Osteocyte (in vitro differentiated cells): ENCODE results near the gene PRPH. TPM values are rescaled to one million over a fixed set of nuclear protein-coding genes. Genes with fewer than 3 reads are reported as not detected.

Source experiments
- DNase-seq: peaks from one replicate; pipeline ENCODE4 v3.0.0; 2021; ENCODE audit warnings: mixed read lengths; ENCODE audit not compliant: unreplicated experiment; ENCODE audit errors: extremely low spot score
- H3K27ac Mint-ChIP-seq: one replicate; pipeline ENCODE4 v1.8.0; 2021; ENCODE audit warnings: mild to moderate bottlenecking, mixed read lengths; ENCODE audit not compliant: unreplicated experiment
- H3K27me3 Mint-ChIP-seq: one replicate; pipeline ENCODE4 v1.8.0; 2021; ENCODE audit warnings: mixed read lengths; ENCODE audit not compliant: unreplicated experiment
- H3K36me3 Mint-ChIP-seq: one replicate; pipeline ENCODE4 v1.8.0; 2021; ENCODE audit warnings: mixed read lengths; ENCODE audit not compliant: unreplicated experiment
- H3K4me1 Mint-ChIP-seq: one replicate; pipeline ENCODE4 v1.8.0; 2021; ENCODE audit warnings: mixed read lengths; ENCODE audit not compliant: unreplicated experiment
- H3K4me3 Mint-ChIP-seq: one replicate; pipeline ENCODE4 v1.8.0; 2021; ENCODE audit warnings: mild to moderate bottlenecking, moderate library complexity, mixed read lengths; ENCODE audit not compliant: unreplicated experiment
- H3K9me3 Mint-ChIP-seq: one replicate; pipeline ENCODE4 v1.8.0; 2021; ENCODE audit warnings: mixed read lengths; ENCODE audit not compliant: unreplicated experiment
- total RNA-seq: library from RNA; stranded (reverse); gene quantifications from 2 replicates; pipeline ENCODE4 v1.2.1, GENCODE V29; 2021
- TF ChIP-seq, protein P1 (sequence below): fragments of 200-600 bp; sonication (generic); IDR thresholded peaks from 2 replicates; pipeline ENCODE4 v1.5.0; 2021; ENCODE audit warnings: antibody characterized with exemption, mild to moderate bottlenecking, moderate library complexity

Gene PRPH
- total RNA-seq, 1 donor from 2014 or later = not detected

DNA sequence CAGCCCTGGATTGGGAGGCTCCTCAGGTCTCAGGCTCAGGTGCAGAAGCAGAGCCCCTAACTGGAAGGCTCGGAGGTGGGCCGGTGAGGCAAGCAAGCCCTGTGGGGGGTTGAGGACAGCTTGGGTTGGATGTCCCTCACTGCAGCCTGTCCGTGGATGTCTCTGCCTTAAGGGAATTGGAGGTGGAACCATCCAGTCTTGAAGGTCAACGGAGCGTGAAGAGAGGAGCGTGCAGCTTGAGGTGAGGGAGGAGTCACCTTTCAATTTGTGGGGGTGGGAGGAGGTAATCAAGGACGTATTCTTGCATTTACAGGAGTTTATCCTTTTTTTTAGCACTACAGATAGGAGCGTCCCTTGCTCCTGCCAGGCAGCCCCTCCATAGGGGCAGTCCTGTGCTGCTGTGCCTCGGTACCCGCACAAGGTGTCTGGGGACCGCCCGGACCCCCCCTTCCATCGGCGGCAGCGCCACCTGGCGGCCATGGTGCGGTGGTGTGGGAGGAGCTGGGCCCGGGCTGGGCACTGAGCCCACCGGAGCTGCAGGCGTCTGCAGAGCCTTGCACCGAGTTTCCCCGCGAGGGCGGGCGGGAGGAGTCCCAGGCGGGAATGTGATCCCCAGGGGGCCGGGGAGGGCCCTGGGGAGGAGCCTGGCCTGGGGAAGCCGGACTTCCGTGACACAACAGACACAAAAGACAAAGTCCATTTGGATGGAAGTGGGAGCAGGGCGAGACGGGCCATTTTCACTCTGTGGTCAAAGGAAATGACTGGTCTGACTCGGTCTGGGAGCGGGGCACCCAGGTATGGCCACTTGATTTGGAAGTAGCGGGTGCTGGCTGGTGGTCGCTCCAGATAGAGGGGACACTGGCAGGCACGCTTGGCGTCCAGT, 52.6 kb downstream of the PRPH start:
- Mint-ChIP-seq H3K9me3 (no peaks in the 10 kb centered on the region), H3K27ac (no peak overlapping the region), H3K27me3 (peaks cover 30% of the 10 kb centered on the region), H3K36me3 (no peaks in the 10 kb centered on the region), H3K4me1 (peaks cover 38% of the 10 kb centered on the region), H3K4me3 (peak overlapping the region; percentile 66)
- DNase-seq = peak; percentile 94
- TF ChIP-seq, protein P1, sequence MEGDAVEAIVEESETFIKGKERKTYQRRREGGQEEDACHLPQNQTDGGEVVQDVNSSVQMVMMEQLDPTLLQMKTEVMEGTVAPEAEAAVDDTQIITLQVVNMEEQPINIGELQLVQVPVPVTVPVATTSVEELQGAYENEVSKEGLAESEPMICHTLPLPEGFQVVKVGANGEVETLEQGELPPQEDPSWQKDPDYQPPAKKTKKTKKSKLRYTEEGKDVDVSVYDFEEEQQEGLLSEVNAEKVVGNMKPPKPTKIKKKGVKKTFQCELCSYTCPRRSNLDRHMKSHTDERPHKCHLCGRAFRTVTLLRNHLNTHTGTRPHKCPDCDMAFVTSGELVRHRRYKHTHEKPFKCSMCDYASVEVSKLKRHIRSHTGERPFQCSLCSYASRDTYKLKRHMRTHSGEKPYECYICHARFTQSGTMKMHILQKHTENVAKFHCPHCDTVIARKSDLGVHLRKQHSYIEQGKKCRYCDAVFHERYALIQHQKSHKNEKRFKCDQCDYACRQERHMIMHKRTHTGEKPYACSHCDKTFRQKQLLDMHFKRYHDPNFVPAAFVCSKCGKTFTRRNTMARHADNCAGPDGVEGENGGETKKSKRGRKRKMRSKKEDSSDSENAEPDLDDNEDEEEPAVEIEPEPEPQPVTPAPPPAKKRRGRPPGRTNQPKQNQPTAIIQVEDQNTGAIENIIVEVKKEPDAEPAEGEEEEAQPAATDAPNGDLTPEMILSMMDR = peak; percentile 99

Other genes starting within 250 kb of the PRPH start
- 91.2 and 97.5 TPM in 2 replicates for gene KMT2D, start 234.4 kb upstream of the PRPH start, total RNA-seq
- gene RHEBL1, start 225.2 kb upstream of the PRPH start, total RNA-seq = 0.86 and 1.2 TPM in 2 replicates
- 0.13 TPM in 1 of 2 replicates, not detected in the other for gene DHH, start 200.3 kb upstream of the PRPH start, total RNA-seq
- 85.2 and 86.1 TPM in 2 replicates for gene LMBR1L, start 184.3 kb upstream of the PRPH start, total RNA-seq
- 497 and 503 TPM in 2 replicates for gene TUBA1B, start 163.8 kb upstream of the PRPH start, total RNA-seq
- 466 and 471 TPM in 2 replicates for gene TUBA1A, start 106.1 kb upstream of the PRPH start, total RNA-seq
- gene TUBA1C, start 30.1 kb upstream of the PRPH start, total RNA-seq = 136 and 142 TPM in 2 replicates
- 8.0 and 9.6 TPM in 2 replicates for gene TROAP, start 28.1 kb downstream of the PRPH start, total RNA-seq
- 0.16 TPM in 1 of 2 replicates, not detected in the other for gene C1QL4, start 42.0 kb downstream of the PRPH start, total RNA-seq
- gene DNAJC22, start 51.7 kb downstream of the PRPH start, total RNA-seq = 0.55 and 0.99 TPM in 2 replicates
- 25.2 and 25.6 TPM in 2 replicates for gene SPATS2, start 72.3 kb downstream of the PRPH start, total RNA-seq
- gene KCNH3, start 243.9 kb downstream of the PRPH start, total RNA-seq = 0.35 TPM in 1 of 2 replicates, not detected in the other